Mesodermal cell (in vitro differentiated cells): ENCODE measurements around the gene SFSWAP.
"Not testable (repeated sequence)": the region's sequence is repeated elsewhere in the genome, so short reads cannot be mapped to it uniquely, and the experiment has no call there.

Experiments used
- H3K27ac ChIP-seq: 2 replicates; pipeline ENCODE4 v1.7.0; 2013; ENCODE audit warnings: mild to moderate bottlenecking, low read depth, low read length, moderate library complexity; ENCODE audit not compliant: severe bottlenecking
- H3K36me3 ChIP-seq: 2 replicates; pipeline ENCODE4 v1.7.1; 2013; ENCODE audit warnings: mild to moderate bottlenecking, low read length, moderate library complexity; ENCODE audit not compliant: control insufficient read depth, insufficient read depth
- H3K4me1 ChIP-seq: one replicate; pipeline ENCODE4 v1.7.1; 2013; ENCODE audit warnings: mild to moderate bottlenecking, low read length; ENCODE audit not compliant: insufficient read depth, control insufficient read depth, poor library complexity, severe bottlenecking
- H3K4me3 ChIP-seq: 2 replicates; pipeline ENCODE4 v1.7.0; 2013; ENCODE audit warnings: low read length, control low read depth, mild to moderate bottlenecking; ENCODE audit not compliant: insufficient read depth, poor library complexity, severe bottlenecking; ENCODE audit errors: extremely low read depth
- H3K9me3 ChIP-seq: 2 replicates; pipeline ENCODE4 v1.7.1; 2013; ENCODE audit warnings: mild to moderate bottlenecking, low read length, moderate library complexity; ENCODE audit not compliant: control insufficient read depth
- WGBS, 2 experiments: methylation state at CpG; one replicate each; pipeline ENCODE4 v1.1.5; 2013; ENCODE audit warnings: missing lambda C conversion rate in 2 of 2; ENCODE audit not compliant: insufficient coverage in 2 of 2; 5-methylcytosine and 5-hydroxymethylcytosine counted together

SFSWAP gene

GRCh38 chr12:131680392-131681256 is 30.3 kb upstream of the SFSWAP start:
- not testable (repeated sequence) for H3K36me3 ChIP-seq, H3K4me1 ChIP-seq, H3K27ac ChIP-seq, H3K9me3 ChIP-seq, H3K4me3 ChIP-seq
- WGBS, 2 experiments = 88 to 97% methylated on average over 4 to 10 of the region's 18 CpGs

- no peak overlapping the region for H3K4me3 ChIP-seq
- no peak overlapping the region for H3K27ac ChIP-seq
- WGBS, 2 experiments = 80 to 85% methylated on average over 1 of the region's 5 CpGs
Observed at GRCh38 chr12:131681257-131681620, 29.7 kb upstream of the SFSWAP start.

GRCh38 chr12:131681746-131682509 is 29.0 kb upstream of the SFSWAP start:
- not testable (repeated sequence) for H3K9me3 ChIP-seq, H3K27ac ChIP-seq, H3K4me1 ChIP-seq, H3K4me3 ChIP-seq, H3K36me3 ChIP-seq
- WGBS, 2 experiments = 21 to 28% methylated on average over 4 of the region's 25 CpGs

More at GRCh38 chr12:131681257-131681620, 29.7 kb upstream of the SFSWAP start:
- no peaks in the 10 kb centered on the region for H3K36me3 ChIP-seq
- no peaks in the 10 kb centered on the region for H3K4me1 ChIP-seq
- H3K9me3 ChIP-seq = no peaks in the 10 kb centered on the region

- H3K27ac ChIP-seq = no peak overlapping the region
- H3K9me3 ChIP-seq = no peaks in the 10 kb centered on the region
- 37 to 55% methylated on average over 5 to 10 of the region's 10 CpGs for WGBS, 2 experiments
- H3K4me3 ChIP-seq = no peak overlapping the region
- no peaks in the 10 kb centered on the region for H3K4me1 ChIP-seq
- no peaks in the 10 kb centered on the region for H3K36me3 ChIP-seq
Observed at GRCh38 chr12:131682510-131682895, 28.4 kb upstream of the SFSWAP start.

GRCh38 chr12:131683266-131684014 is 27.4 kb upstream of the SFSWAP start:
- H3K4me1 ChIP-seq = no peaks in the 10 kb centered on the region
- H3K9me3 ChIP-seq = no peaks in the 10 kb centered on the region
- H3K4me3 ChIP-seq = no peak overlapping the region
- H3K27ac ChIP-seq = no peak overlapping the region
- H3K36me3 ChIP-seq = no peaks in the 10 kb centered on the region
- 81 to 86% methylated on average over 11 to 14 of the region's 17 CpGs for WGBS, 2 experiments

- no peaks in the 10 kb centered on the region for H3K36me3 ChIP-seq
- H3K4me3 ChIP-seq = no peak overlapping the region
- WGBS, 2 experiments = 81 to 85% methylated on average over 26 of the region's 26 CpGs
- H3K9me3 ChIP-seq = no peaks in the 10 kb centered on the region
- no peaks in the 10 kb centered on the region for H3K4me1 ChIP-seq
- no peak overlapping the region for H3K27ac ChIP-seq
Observed at GRCh38 chr12:131684015-131684725, 26.7 kb upstream of the SFSWAP start.

GRCh38 chr12:131687346-131688125 is 23.4 kb upstream of the SFSWAP start:
- Histone ChIP-seq H3K36me3 (no peaks in the 10 kb centered on the region), H3K4me3 (no peak overlapping the region), H3K27ac (no peak overlapping the region), H3K9me3 (no peaks in the 10 kb centered on the region), H3K4me1 (no peaks in the 10 kb centered on the region)
- WGBS, 2 experiments = 71 to 81% methylated on average over 15 of the region's 15 CpGs

DNA sequence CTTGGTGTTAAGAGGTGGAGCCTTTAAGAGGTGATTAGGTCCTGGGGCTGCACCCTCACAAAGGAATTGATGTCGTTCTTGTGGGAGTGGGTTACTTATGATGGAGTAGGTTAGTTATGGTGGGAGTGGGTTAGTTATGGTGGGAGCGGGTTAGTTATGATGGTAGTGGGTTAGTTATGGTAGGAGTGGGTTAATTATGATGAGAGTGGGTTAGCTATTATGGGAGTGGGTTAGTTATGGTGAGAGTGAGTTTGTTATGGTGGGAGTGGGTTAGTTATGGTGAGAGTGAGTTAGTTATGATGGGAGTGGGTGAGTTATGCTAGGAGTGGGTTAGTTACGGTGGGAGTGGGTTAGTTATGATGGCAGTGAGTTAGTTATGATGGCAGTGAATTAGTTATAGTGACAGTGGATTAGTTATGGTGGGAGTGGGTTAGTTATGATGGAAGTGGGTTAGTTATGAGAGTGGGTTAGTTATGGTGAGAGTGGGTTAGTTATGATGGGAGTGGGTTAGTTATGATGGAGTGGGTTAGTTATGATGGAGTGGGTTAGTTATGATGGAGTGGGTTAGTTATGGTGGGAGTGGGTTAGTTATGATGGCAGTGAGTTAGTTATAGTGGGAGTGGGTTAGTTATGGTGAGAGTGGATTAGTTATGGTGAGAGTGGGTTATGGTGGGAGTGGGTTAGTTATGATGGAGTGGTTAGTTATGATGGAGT is 22.6 kb upstream of the SFSWAP start:
- Histone ChIP-seq H3K9me3 (no peaks in the 10 kb centered on the region), H3K4me3 (no peak overlapping the region), H3K27ac (no peak overlapping the region), H3K4me1 (no peaks in the 10 kb centered on the region), H3K36me3 (no peaks in the 10 kb centered on the region)
- 86 to 92% methylated on average over 3 of the region's 3 CpGs for WGBS, 2 experiments

DNA sequence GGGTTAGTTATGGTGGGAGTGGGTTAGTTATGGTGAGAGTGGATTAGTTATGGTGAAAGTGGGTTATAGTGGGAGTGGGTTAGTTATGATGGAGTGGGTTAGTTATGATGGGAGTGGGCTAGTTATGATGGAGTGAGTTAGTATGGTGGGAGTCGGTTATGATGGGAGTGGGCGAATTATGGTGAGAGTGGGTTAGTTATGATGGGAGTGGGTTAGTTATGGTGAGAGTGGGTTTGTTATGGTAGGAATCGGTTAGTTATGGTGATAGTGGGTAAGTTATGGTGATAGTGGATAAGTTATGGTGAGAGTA is 22.1 kb upstream of the SFSWAP start:
- WGBS, 2 experiments = 96 to 97% methylated on average over 3 of the region's 3 CpGs
- no peaks in the 10 kb centered on the region for H3K9me3 ChIP-seq
- H3K4me1 ChIP-seq = no peaks in the 10 kb centered on the region
- H3K4me3 ChIP-seq = no peak overlapping the region
- no peak overlapping the region for H3K27ac ChIP-seq
- H3K36me3 ChIP-seq = no peaks in the 10 kb centered on the region
